Esophagus muscularis mucosa (tissue), 3 donors: ENCODE measurements around the gene SCAMP1.

Experiments used
- CTCF ChIP-seq, 3 experiments: fragments of 200-600 bp in 2 of 3; fragments of 450-650 bp in 1 of 3; sonication (generic) in 2 of 3; IDR thresholded peaks; one replicate each; pipeline ENCODE4 v1.5.1; 2017 to 2019; ENCODE audit warnings: antibody characterized with exemption in 3 of 3, mild to moderate bottlenecking in 2 of 3, moderate library complexity in 1 of 3
- POLR2A ChIP-seq: fragments of 450-650 bp; IDR thresholded peaks from one replicate; pipeline ENCODE4 v1.6.1; 2017; ENCODE audit warnings: antibody characterized with exemption, moderate library complexity, mild to moderate bottlenecking, low read depth

- TF ChIP-seq POLR2A (peak; percentile 25), CTCF (IDR thresholded peaks at IDR 0.05) (peak in 2 of 3 experiments; percentile 41 to 63)
These were observed at the start of gene SCAMP1 for GRCh38 chr5:78359831-78360673.
